ENCODE data around the gene INPP5F.

DNA sequence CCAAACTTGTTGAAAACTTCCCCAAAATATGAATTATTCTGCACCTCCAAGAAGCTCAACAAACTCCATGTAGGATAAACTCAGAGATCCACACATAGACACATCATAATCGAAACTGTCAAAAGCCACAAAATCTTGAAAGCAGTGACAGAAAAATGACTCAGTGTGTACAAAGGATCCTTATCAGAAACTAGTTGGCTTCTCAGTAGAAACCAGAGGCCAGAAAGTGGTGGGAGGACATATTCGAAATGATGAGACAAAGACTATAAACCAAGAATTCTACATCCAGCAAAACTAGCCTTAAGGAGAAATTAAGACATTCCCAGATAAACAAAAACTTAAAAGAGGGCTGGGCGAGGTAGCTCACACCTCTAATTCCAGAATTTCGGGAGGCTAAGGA lies 108.3 kb downstream of the INPP5F start:
- TF ChIP-seq, protein P1, sequence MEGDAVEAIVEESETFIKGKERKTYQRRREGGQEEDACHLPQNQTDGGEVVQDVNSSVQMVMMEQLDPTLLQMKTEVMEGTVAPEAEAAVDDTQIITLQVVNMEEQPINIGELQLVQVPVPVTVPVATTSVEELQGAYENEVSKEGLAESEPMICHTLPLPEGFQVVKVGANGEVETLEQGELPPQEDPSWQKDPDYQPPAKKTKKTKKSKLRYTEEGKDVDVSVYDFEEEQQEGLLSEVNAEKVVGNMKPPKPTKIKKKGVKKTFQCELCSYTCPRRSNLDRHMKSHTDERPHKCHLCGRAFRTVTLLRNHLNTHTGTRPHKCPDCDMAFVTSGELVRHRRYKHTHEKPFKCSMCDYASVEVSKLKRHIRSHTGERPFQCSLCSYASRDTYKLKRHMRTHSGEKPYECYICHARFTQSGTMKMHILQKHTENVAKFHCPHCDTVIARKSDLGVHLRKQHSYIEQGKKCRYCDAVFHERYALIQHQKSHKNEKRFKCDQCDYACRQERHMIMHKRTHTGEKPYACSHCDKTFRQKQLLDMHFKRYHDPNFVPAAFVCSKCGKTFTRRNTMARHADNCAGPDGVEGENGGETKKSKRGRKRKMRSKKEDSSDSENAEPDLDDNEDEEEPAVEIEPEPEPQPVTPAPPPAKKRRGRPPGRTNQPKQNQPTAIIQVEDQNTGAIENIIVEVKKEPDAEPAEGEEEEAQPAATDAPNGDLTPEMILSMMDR (optimal IDR thresholded peaks at IDR 0.05 in 1 of 3, IDR thresholded peaks at IDR 0.05 in 1 of 3, conservative IDR thresholded peaks at IDR 0.05 in 1 of 3; ENCODE audit: extremely low read depth in 1 of 3, insufficient read depth in 2 of 3, low read length in 3 of 3): no peak
- TF ChIP-seq EZH2 (IDR thresholded peaks at IDR 0.05; ENCODE audit: low read length): no peak
